ENCODE results near the gene RRAS.

Gene RRAS

DNA sequence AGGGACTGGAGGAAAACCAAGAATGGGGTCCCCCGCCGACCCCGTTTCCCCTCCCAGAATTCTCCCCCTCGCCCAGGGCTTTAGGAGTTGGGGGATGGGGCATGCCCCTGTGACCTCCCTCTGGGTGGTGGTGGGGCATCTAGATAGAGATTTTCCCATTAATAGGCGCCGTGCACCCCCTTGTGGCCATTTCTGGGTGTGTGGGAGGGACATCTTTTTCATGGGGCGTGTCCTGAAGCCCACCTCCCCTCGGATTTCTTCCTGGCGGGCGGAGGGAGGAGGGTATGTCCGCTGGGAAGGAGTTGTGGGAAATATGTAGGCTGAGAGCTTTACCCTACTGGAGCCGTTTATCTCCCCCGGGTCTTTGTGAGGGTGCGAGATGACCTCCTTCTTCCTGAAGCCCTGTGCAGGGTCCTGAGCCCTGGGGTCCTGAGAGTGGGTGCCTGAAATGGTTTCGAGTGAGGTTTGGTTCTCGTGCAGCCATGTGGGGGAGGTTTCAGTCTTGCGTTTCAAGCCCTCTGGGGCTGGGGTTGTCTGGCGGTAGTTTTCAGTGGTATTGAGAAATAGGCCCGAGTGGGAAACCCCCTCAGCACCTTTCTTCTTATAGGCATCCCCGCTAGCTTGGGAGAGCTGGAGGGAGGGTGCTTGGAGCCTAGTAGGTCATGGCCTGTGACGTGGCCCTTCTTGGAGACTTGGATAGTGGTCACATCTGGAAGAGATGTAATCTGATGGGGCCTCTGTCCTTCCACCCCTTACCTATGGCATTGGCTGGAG is 38.1 kb upstream of the RRAS start:
- DNase-seq, result peak; percentile 79

DNA sequence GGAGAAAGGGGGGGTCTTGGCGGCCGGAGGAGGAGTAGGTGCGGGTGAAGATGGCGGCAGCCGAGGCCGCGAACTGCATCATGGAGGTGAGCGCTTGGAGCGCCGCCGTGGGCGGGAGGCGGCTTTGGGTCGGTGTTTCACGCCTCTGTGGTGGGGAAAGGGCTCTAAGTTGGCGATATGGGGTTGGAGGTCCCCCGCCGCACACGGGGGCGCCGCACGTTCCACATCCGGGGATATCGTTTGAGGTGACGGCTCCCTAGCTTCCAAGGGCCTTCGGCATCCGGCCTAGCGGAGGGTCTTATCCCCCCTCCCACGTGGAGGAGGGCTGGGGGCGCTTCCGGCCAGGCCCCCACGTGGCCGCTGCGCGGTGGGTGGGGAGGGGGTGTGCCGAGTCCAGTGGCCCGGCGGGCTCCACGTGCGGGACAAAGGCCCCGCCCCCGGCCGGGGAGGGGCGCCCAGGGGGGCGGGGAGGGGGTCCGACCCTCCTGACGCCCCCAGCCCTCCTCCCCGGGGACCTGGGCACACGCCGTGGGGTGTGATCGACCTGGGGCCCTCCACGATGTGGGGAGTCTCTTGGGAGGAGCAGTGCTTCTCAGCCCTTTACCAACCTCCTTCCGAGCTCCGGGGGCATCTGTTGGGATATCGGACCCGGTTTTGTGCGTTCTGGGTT is 37.4 kb upstream of the RRAS start, which contains the start of gene PRMT1:
Gene PRMT1, plus strand, starts transcription at position 41 of the 670 bp plus-strand sequence. Its CDS starts 10 bp downstream, at position 51.
- DNase-seq, result no peak

DNA sequence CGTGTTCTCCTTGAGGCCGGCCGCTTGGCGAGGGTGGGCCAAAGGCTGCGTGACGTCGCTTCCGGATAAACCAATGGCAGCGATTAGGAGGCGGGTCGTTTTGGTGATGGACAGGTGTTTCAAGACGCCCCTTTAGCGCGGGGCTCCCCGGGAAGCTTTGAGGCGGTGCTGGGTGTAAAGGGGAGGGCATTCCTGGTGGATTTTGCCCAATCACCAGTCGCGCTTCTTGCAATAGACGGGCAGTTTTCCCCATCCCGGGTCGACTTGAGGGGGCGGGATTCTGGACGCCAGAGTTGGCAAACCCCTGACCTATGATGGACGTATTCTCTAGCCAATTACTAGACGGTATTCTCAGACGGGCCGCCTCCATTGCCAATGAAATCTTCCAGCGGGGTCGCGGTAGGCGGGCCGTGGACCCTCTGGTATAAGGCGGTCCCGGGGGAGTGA is 36.9 kb upstream of the RRAS start:
- peak; percentile 96 for DNase-seq

DNA sequence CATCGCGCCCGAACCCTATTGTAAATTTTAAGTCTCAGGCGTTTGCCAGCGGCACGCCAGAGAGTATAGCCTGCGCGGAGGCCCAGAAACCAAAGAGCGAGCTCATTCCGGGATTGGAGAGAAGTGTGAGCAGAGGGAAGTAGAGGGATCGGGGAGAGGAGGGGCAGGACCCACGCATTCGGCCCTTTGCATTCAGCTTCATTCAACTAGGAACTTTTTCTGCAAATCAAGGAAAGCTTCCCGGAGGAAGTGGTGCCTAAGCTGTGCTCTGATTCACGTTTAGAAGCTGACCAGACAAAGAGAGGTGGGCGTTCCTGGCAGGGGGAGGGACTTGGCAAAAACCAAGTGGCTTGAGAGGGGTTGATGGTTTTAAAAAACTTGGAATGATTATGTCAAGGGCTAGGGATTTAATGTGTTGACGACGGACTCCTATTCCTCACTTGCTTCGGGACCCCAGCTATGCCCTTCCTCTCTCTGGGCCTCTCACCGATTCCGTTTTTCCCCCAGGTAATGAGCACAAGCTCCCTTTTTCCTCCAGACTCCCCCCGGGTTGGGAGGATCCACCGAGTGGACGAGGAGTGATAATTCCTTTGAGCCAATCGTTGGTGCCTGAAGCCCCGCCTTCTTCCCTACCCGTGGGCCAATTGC is 36.3 kb upstream of the RRAS start:
- DNase-seq, result peak; percentile 95

DNA sequence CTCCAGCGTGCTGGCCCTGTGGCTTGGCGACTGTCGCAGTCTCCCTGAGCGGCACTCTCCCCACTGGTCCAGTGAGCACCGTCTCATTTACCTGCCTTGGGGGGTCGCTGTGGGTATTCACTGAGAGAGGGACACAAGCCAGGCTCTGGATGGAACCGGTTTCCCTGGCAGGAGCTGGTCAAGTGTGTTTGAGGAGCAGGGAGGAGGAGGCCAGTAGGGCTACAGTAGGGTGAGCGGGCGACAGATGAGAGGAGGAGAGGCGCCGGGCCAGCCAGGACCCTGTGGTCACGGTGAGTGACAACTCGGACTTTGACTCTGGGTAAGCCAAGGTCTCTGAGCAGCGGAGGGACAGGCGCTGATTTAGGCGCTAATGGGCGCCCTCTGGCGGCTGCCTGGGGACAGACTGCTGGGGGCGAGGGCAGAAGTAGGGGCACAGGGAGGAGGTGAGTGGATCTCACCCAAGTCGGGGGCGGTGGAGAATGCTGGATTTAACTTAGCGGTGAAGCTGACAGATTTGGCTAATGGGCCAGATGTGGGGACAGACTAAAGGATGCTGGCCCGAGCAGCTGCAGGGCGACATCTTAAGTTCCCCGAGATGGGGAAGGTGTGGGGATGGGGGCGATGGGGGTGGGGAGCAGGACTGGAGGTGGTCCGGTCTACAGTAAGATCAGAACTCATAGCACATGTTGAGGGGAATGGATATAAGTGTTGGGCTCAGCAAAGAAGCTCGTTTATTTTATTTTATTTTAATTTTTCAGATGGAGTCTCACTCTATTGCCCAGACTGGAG is 32.4 kb upstream of the RRAS start:
- DNase-seq, result peak; percentile 77

DNA sequence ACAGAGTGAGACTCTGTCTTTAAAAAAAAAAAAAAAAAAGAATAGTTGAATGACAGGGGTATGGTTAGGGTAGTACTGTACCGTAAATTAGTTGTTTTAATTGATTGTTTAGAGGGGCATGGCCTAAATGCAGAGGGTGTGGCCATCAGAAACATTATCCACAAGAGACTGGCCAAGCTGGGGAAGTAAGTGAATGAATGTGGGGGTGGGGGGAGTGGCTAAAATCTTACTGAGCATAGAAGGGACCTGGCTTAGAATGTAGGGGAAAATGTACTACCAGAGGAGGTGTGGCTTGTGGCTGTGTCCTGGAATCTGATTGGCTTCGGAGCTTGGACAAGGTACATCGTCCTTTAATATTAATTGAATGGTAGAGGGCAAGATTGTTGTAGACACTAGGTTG is 29.6 kb upstream of the RRAS start:
- no peak for DNase-seq

DNA sequence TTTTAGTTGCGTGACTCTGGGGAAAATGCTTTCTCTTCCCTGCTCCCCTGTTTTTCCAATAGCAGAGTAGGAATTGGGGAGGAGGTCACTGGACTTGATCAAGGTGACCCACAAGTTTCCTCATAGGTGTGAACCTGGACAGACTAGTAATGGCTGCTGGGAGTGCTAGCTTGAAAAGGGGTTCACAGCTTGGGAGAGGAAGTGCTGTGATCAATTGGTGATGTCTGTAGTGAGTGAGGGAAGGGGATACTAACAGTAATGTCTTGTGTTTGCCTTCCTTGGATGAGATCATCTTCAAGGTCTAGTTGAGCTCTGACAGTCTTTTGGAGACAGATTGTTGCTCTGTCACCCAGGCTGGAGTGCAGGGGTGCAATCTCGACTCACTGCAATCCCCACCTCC is 27.5 kb upstream of the RRAS start:
- DNase-seq, result no peak

DNA sequence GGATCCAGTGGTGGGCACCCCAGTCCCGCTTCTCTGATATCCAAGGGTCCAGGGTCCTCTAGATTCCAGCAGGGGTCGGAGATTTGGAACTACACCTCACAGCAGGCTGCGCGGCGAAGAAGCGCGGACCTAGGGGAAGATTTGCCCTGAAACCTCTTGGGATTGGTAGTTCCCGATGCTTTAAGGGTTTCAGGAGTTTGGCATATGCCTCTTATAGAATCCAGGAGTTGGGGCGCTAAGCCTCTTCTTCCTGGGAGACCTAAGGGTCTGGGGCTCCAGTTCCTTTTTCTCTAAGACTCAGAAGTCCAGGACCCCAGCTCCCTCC is 26.1 kb upstream of the RRAS start:
- DNase-seq, result no peak

DNA sequence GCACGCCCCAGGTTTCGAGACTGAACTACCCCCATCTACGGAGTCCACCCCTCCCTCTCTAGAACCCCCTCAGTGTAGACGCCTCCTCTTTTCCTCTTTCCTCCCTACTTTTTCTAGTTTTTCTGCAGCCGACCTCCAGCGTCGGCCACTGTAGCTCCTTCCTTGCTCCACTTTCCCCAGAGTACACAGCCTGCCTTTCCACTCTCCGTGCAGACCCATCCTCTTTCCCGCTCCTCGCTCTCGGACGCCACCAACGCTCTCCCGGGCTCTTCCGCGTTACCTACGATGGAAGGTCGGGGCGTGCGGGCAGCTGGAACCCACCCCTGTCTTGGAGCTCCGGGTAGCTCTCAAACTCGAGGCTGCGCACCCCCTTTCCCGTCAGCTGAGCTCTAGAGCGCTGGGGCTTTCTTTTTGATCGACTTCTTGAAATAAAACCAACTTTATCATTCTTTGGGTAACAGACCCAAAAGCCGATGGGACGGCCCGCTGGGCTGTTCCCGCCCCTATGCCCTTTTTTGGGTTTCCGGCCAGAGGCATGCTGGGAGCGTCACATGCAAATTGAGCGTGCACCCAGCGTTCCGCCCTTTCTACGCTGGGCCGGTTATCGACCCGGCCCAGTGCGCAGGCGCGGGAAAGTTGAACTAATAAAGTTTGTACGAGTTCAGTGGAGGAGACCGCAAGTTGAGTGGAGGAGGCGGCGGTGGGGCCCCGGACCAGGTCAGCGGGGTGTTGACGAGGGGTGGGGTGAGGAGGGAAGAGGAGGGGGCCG is 25.6 kb upstream of the RRAS start, which contains the start of the genes BCL2L12 and IRF3:
Gene BCL2L12, plus strand, starts transcription at position 583 of the 769 bp plus-strand sequence. CDS start 760 bp downstream, outside the sequence.
Gene IRF3, minus strand, starts transcription at position 507 of the 769 bp plus-strand sequence. CDS start 1,019 bp downstream, outside the sequence.
- DNase-seq, result peak; percentile 88

DNA sequence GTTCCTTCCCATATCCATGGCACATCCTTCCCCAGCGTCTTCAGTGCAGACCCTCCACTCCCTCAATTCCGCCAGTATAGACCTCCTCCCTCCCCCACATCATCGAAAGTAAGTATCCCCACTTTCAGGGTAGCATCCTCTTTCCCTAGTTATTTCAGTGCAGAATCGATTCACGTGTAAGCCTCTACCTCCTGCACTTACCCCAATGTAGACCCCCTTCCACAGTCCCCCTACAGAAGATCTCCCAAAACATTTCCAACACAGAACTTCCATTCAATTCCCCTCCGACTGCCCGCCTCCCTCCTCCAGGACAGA is 25.1 kb upstream of the RRAS start:
- no peak for DNase-seq

DNA sequence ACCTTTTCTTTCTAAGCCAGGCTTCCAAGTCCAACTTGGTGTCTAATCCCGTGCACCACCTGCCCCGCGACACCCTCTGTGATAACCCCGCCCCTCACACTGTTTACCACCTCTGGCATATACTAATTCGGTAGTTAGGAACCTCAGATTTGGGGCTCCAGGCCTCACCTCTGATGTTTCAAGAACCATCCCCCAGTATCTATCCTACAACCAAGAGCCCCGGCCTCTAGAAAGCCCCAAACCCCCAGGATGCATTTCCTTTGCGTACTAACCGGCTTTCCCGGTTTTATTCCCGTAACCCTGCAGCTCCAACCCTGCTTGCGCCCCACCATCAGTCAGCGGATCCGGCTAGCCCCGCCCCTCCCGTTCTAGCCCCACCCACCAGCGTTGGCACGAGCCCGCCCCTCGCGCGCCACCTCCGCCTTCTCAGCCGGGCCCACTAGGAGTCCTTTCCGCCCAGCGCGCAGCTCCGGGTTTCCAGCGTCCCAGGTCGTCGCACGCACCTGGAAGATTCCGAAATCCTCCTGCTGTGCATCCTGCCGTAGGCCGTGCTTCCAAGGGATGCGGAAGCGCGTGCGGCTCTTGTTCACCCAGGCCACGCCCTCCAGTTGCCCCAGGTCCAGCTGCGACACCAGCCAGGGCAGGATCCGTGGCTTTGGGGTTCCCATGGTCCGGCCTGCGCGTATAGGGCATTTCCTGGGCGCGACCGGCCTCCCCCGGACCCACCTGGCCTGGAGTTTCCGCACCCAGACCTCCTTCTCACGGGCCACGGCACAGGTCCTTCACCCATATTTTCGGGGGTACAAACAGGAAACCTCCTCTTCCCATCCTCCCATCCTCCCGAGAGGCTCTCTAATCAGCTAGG is 24.5 kb upstream of the RRAS start:
- peak; percentile 74 for DNase-seq

DNA sequence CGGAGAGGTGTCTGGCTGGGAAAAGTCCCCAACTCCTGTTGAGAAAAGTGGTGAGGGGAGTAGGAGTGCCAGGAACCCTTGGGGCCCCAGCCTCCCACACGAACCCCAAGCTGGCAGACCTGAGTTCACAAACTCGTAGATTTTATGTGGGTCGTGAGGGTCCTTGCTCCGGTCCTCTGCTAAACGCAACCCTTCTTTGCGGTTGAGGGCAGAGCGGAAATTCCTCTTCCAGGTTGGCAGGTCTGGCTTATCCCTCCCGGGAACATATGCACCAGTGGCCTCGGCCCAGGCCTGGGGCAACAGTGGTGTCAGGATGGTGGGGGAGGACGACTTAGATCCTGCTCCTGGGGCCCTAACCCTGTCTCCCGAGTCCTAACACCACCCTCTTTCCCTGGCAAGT is 23.3 kb upstream of the RRAS start:
- no peak for DNase-seq

DNA sequence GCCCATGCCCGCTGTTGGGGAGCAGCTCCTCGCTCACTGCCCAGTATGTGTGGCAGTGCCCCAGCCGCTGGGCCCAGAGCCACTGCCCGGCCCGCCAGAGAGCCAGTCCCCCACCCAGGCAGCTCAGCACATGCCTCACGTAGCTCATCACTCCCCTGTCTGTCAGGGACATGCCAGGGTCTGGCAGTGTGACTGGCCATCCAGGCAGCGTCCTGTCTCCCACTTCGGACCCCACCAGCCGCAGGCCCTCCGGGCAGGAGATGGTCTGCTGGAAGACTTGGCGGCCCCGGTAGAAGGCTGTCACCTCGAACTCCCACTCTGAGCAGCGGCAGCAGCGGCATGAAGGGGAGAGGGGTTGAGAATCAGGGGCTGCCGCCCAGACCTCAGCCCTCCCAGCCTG is 22.1 kb upstream of the RRAS start:
- DNase-seq, result no peak

DNA sequence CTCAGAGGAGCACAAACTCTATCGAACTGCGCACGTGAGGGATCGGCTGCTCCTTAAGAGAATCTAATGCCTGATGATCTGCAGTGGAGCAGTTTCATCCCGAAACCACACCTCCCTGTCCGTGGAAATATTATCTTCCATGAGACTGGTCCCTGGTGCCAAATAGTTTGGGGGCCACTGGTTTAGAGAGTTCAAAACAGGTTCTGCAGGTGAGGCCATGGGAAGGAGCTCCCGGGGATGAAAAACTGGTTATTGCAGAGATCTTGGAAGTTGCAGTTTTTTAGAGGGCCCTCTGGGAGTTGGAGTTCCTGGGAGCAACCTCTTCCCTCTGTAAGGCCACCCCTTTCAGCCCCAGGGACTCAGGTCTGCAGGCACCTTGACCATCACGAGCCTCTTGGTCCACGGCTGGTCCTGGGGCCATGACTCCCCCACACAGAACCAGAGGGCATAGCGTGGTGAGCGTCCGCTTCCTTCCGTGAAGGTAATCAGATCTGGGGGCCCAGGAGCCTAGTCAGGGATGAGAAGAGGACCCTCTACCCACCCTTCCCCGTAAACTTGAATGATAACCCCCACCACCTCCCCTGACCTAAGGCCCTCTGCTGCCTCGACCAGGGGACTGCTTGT is 20.5 kb upstream of the RRAS start:
- no peak for DNase-seq

DNA sequence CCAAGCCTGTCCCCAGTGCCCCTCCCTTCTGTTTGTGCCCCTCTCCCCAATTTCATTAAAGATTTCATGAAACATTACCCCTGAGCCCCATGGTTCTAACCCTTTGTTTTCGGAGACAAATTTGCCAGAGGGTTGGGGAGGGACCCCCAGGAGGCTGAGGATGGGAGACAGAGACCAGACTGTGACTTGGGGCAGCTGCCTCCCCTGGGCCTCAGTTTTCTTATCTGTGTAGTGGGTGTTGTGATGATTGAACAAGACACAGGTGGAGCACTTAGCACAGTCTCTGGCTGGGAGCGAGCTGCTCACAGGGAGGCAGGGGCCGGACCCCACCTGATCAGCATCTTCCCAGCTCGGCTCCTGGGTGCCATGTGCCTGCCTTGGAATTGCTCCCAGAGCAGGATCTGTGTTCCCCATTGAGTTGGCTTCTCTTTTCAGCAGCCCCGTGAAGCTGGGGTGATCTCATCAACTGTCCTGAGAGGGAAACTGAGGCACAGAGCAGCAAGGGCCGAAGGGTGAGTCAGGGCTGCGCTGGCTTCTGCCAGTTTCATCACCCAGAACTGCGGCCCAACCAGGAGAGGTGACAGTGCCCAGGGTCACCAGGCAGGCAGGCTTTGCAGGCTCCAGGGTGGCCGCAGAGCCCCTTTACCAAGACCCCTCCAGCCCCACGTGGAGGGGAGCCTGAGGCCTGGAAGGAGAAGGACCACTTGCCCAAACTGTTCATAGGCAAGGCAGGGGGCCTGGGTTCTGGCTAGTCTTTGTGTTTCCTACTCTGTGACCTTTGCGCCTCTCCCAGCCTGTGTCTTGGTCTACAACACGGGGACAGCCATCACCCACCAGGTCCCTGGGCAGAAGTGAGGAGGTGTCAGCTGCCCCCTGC is 18.9 kb upstream of the RRAS start:
- DNase-seq, result no peak

DNA sequence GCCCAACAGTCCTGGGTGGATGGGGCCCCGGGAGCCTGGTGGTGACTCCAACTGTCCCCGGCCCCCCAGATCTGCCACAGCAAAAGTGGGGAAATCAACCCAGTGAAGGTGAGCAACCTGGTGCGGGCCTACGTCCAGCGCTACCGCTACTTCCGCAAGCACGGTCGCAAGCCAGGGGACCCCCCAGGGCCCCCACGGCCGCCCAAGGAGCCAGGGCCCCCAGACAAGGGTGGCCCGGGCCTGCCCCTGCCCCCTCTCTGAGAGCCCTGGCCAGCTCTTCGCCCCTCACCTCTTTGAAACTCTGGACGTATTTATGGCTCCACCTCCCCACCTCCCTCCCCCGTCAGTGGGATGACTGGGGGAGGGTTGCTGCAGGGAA is 18.2 kb upstream of the RRAS start:
- no peak for DNase-seq

DNA sequence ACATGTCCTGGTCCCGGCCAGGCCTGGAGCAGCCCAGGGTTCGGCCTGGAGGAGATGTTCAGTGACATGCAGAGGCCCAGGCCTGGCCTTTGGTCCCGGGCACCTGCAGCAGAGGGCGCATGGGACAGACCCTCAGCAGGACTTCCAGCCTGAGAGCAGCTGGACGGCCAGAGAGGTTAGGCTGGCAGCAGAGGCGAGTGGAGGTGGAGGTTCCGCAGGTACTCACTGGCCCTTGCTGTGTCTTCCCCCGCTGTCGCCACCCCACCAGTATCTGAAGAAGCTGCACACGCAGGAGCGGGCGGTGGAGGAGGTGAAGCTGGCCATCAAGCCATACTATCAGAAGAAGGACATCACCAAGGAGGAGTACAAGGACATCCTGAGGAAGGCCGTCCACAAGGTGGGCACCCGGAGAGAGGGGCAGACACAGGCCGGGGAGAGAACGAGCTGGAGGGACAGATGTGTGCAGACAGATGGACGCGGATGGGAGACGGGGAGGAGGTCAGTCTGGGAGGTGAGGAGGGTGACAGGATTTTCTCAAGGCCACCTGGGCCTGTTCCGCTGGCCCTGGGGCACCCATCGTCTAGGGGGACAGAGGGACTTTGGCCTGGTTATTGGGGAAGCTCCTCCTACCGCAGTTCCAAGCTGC is 17.7 kb upstream of the RRAS start:
- no peak for DNase-seq

DNA sequence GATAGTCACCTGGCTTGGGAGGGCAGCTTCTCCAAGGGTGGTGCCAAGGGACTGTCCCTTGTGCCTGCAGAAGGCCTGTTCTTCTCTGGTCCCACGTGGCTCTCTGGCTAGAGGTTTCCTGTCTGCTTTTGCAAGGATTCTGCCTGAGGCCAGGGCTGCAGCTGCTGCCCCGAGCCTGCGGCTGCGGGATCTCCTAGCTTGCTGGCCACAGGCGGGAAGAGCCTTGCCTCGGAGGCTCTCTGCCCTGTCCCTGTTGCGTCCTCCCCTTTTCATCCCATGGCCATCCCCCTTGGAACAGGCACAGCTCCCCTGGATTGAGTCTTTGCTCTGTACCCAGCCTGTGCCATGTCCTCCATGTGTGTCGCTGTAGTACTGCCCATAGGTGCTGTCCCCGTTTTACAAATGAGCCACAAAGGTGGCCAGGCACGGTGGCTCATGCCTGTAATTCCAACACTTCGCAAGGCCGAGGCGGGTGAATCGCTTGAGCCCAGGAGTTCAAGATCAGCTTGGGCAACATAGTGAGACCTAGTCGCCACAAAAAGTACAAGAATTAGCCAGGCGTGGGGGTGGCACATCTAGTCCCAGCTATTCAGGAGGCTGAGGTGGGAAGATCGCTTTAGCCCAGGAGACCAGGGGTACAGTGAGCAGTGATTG is 16.6 kb upstream of the RRAS start:
- no peak for DNase-seq

Measured in right kidney (tissue), 1 donor.